Esophagus squamous epithelium (tissue), 4 donors: ENCODE measurements around the gene ACP7.

Source experiments
- POLR2A ChIP-seq, 4 donors: fragments of 450-650 bp; IDR thresholded peaks; one replicate each; pipeline ENCODE4 v1.6.1; 2017; ENCODE audit warnings: antibody characterized with exemption in 4 of 4, mild to moderate bottlenecking in 4 of 4, moderate library complexity in 3 of 4
- TF ChIP-seq, protein P1 (sequence below), 6 experiments: fragments of 450-650 bp in 4 of 6; fragments of 200-600 bp in 2 of 6; sonication (generic) in 2 of 6; IDR thresholded peaks; one replicate each; pipeline ENCODE4 v1.5.1; 2016 to 2019; ENCODE audit warnings: antibody characterized with exemption in 6 of 6, mild to moderate bottlenecking in 4 of 6, moderate library complexity in 4 of 6

DNA sequence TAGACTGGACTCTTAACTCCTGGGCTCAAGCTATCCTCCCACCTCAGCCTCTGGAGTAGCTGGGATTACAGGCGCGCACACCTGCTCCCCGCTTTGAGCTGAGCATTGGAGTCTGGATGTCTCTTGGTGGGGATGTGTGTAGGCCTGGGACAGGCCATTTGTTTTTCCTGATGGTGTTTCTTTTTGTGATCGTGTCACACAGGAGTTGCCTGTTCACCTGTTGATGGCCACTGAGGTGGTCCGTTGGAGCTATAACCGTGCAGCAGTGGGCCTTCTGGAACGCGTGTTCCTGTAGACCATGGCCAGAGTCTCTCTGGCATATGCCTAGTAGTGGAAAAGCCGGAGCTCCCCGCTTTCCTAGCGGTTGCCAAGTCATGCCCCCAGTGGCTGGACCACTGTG lies 44.9 kb downstream of the ACP7 start:
- TF ChIP-seq, protein P1, sequence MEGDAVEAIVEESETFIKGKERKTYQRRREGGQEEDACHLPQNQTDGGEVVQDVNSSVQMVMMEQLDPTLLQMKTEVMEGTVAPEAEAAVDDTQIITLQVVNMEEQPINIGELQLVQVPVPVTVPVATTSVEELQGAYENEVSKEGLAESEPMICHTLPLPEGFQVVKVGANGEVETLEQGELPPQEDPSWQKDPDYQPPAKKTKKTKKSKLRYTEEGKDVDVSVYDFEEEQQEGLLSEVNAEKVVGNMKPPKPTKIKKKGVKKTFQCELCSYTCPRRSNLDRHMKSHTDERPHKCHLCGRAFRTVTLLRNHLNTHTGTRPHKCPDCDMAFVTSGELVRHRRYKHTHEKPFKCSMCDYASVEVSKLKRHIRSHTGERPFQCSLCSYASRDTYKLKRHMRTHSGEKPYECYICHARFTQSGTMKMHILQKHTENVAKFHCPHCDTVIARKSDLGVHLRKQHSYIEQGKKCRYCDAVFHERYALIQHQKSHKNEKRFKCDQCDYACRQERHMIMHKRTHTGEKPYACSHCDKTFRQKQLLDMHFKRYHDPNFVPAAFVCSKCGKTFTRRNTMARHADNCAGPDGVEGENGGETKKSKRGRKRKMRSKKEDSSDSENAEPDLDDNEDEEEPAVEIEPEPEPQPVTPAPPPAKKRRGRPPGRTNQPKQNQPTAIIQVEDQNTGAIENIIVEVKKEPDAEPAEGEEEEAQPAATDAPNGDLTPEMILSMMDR (IDR thresholded peaks at IDR 0.05) = no peak
- no peak for TF ChIP-seq POLR2A (IDR thresholded peaks at IDR 0.05)
